HepG2 (cell line): ENCODE results near the gene DAZAP1. TPM values are rescaled to one million over a fixed set of nuclear protein-coding genes. Genes with fewer than 3 reads are reported as not detected.
A peak's percentile ranks its signal among the peaks of the same experiment; 100 is the strongest.

Experiments used
- ATAD3A ChIP-seq: sonication (generic); formaldehyde crosslinking; IDR thresholded peaks from 2 replicates; pipeline ENCODE4 v1.4.0; 2020; ENCODE audit warnings: missing genetic modification reagents
- ATF4 ChIP-seq, 2 experiments: fragments of 450-650 bp in 1 of 2; sonication (generic) in 1 of 2; formaldehyde crosslinking; IDR thresholded peaks; 2 replicates each; pipeline versions ENCODE4 v1.5.0 to v1.8.0; 2020 to 2022; ENCODE audit warnings: mild to moderate bottlenecking in 1 of 2, missing genetic modification reagents in 1 of 2
- CHD2 ChIP-seq: IDR thresholded peaks from 2 replicates; pipeline ENCODE4 v1.6.1; 2011; ENCODE audit warnings: low read depth, low read length, improper control_type of control experiment
- MNT ChIP-seq: fragments of 450-650 bp; IDR thresholded peaks from 2 replicates; pipeline ENCODE4 v1.6.1; 2016
- TFDP1 ChIP-seq: IDR thresholded peaks from 2 replicates; pipeline ENCODE4 v1.6.1; 2016; ENCODE audit warnings: missing compliant biosample characterization, missing genetic modification reagents, borderline replicate concordance
- ZBED4 ChIP-seq: sonication (generic); formaldehyde crosslinking; IDR thresholded peaks from 2 replicates; pipeline ENCODE4 v1.4.0; 2020; ENCODE audit warnings: missing genetic modification reagents, borderline replicate concordance
- ZFP62 ChIP-seq: sonication (generic); formaldehyde crosslinking; IDR thresholded peaks from 2 replicates; pipeline ENCODE4 v1.4.0; 2020; ENCODE audit warnings: missing genetic modification reagents
- ZKSCAN1 ChIP-seq: fragments of 150-350 bp; IDR thresholded peaks from 2 replicates; pipeline ENCODE4 v1.6.1; 2014; ENCODE audit warnings: low read length
- ZNF432 ChIP-seq: sonication (generic); formaldehyde crosslinking; IDR thresholded peaks from 2 replicates; pipeline ENCODE4 v1.5.0; 2020; ENCODE audit warnings: missing genetic modification reagents, mild to moderate bottlenecking, borderline replicate concordance
- ZNF670 ChIP-seq: sonication (generic); formaldehyde crosslinking; IDR thresholded peaks from 2 replicates; pipeline ENCODE4 v1.8.0; 2022; ENCODE audit warnings: mild to moderate bottlenecking, missing genetic modification reagents, borderline replicate concordance
- polyA plus RNA-seq, 8 experiments: library from polyadenylated mRNA; depleted of rRNA in 3 of 8; stranded (reverse) in 7 of 8; unstranded in 1 of 8; fragments of >200 nt; fragmentation: Illumina TruSeq in 4 of 8; extraction: Trizol in 4 of 8; gene quantifications; 2 replicates each; pipeline versions ENCODE4 v1.2.1 to v1.2.3, GENCODE V29; 2011 to 2016; ENCODE audit warnings: low read depth in 4 of 8, missing spikeins in 1 of 8, mixed read lengths in 1 of 8; ENCODE audit not compliant: insufficient read depth in 1 of 8
- total RNA-seq, 5 experiments: library from RNA; depleted of rRNA; stranded (reverse); fragments of >200 nt; fragmentation: Illumina TruSeq; extraction: Trizol; gene quantifications; 2 replicates each; pipeline ENCODE4 v1.2.3, GENCODE V29; 2016; ENCODE audit warnings: low read depth in 1 of 5
- TF ChIP-seq, protein P1 (sequence below): sonication (generic); formaldehyde crosslinking; IDR thresholded peaks from 2 replicates; pipeline ENCODE4 v1.8.0; 2022; ENCODE audit warnings: missing genetic modification reagents, mild to moderate bottlenecking, moderate library complexity, borderline replicate concordance
- TF ChIP-seq, protein P2 (sequence below): IDR thresholded peaks from 2 replicates; pipeline ENCODE4 v1.6.1; 2016
- TF ChIP-seq, protein P3 (sequence below): sonication (generic); formaldehyde crosslinking; IDR thresholded peaks from 2 replicates; pipeline ENCODE4 v1.4.0; 2020; ENCODE audit warnings: mild to moderate bottlenecking, missing genetic modification reagents

DAZAP1 gene
- total and polyA plus RNA-seq, 2 of the 13 experiments (the other 11 are each of a cell fraction or from before 2014, with no cell fraction given), result 63.3 to 79.2 TPM

- no peak for TF ChIP-seq ATAD3A (CRISPR knock-in tag)
- TF ChIP-seq, protein P1, sequence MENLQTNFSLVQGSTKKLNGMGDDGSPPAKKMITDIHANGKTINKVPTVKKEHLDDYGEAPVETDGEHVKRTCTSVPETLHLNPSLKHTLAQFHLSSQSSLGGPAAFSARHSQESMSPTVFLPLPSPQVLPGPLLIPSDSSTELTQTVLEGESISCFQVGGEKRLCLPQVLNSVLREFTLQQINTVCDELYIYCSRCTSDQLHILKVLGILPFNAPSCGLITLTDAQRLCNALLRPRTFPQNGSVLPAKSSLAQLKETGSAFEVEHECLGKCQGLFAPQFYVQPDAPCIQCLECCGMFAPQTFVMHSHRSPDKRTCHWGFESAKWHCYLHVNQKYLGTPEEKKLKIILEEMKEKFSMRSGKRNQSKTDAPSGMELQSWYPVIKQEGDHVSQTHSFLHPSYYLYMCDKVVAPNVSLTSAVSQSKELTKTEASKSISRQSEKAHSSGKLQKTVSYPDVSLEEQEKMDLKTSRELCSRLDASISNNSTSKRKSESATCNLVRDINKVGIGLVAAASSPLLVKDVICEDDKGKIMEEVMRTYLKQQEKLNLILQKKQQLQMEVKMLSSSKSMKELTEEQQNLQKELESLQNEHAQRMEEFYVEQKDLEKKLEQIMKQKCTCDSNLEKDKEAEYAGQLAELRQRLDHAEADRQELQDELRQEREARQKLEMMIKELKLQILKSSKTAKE (CRISPR knock-in tag), result 0 out of 2 replicates have a peak, but pooled peaks have one; percentile 17
- TF ChIP-seq ATF4 (CRISPR knock-in tag; IDR thresholded peaks at IDR 0.05), result no peak
- 0 out of 2 replicates have a peak, but pooled peaks have one; percentile 38 for TF ChIP-seq ZBED4
- TF ChIP-seq, protein P2, sequence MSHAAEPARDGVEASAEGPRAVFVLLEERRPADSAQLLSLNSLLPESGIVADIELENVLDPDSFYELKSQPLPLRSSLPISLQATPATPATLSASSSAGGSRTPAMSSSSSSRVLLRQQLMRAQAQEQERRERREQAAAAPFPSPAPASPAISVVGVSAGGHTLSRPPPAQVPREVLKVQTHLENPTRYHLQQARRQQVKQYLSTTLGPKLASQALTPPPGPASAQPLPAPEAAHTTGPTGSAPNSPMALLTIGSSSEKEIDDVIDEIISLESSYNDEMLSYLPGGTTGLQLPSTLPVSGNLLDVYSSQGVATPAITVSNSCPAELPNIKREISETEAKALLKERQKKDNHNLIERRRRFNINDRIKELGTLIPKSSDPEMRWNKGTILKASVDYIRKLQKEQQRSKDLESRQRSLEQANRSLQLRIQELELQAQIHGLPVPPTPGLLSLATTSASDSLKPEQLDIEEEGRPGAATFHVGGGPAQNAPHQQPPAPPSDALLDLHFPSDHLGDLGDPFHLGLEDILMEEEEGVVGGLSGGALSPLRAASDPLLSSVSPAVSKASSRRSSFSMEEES (CRISPR knock-in tag), result peak; percentile 89
- TF ChIP-seq ZNF432 (CRISPR knock-in tag), result no peak
- peak; percentile 96 for TF ChIP-seq TFDP1 (CRISPR knock-in tag)
- TF ChIP-seq CHD2, result 0 out of 2 replicates have a peak, but pooled peaks have one; percentile 28
- TF ChIP-seq ZKSCAN1, result peak; percentile 91
- TF ChIP-seq, protein P3, sequence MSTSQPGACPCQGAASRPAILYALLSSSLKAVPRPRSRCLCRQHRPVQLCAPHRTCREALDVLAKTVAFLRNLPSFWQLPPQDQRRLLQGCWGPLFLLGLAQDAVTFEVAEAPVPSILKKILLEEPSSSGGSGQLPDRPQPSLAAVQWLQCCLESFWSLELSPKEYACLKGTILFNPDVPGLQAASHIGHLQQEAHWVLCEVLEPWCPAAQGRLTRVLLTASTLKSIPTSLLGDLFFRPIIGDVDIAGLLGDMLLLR (CRISPR knock-in tag), result 0 out of 2 replicates have a peak, but pooled peaks have one; percentile 13
- TF ChIP-seq ZFP62 (CRISPR knock-in tag), result no peak
- TF ChIP-seq ZNF670 (CRISPR knock-in tag), result peak; percentile 85
- TF ChIP-seq MNT, result peak; percentile 58
These were observed 71.7 kb downstream of the DAZAP1 start, which contains the start of gene C19orf25 (continued) for GRCh38 chr19:1478934-1479707.
